GM12891 (cell line): ENCODE data around the gene LRRC72.

Source experiments
- DNase-seq: peaks from one replicate; pipeline ENCODE4 v3.0.0; 2011; ENCODE audit warnings: low spot score; ENCODE audit not compliant: insufficient read length
- FAIRE-seq: peaks from 2 replicates; lab custom pipeline; 2011; peaks lifted over from hg19 to GRCh38; lab: Jason Lieb, UNC
- PAX5 ChIP-seq: IDR thresholded peaks from 2 replicates; pipeline ENCODE4 v1.6.1; 2011; ENCODE audit warnings: low read length, moderate library complexity, mild to moderate bottlenecking; ENCODE audit not compliant: insufficient read depth, severe bottlenecking
- POLR2A ChIP-seq: IDR thresholded peaks from 2 replicates; pipeline ENCODE4 v1.6.1; 2011; ENCODE audit warnings: low read depth, low read length, control low read depth
- POLR2AphosphoS5 ChIP-seq: IDR thresholded peaks from 2 replicates; pipeline ENCODE4 v1.6.1; 2011; ENCODE audit warnings: low read depth, low read length, control low read depth
- POU2F2 ChIP-seq: IDR thresholded peaks from 2 replicates; pipeline ENCODE4 v1.6.1; 2011; ENCODE audit warnings: low read depth, mild to moderate bottlenecking, control low read depth, low read length, moderate library complexity
- SPI1 ChIP-seq: IDR thresholded peaks from 2 replicates; pipeline ENCODE4 v1.6.1; 2011; ENCODE audit warnings: low read depth, low read length, control low read depth
- TAF1 ChIP-seq: IDR thresholded peaks from 2 replicates; pipeline ENCODE4 v1.6.1; 2011; ENCODE audit warnings: low read depth, low read length, control low read depth

LRRC72 gene

DNA sequence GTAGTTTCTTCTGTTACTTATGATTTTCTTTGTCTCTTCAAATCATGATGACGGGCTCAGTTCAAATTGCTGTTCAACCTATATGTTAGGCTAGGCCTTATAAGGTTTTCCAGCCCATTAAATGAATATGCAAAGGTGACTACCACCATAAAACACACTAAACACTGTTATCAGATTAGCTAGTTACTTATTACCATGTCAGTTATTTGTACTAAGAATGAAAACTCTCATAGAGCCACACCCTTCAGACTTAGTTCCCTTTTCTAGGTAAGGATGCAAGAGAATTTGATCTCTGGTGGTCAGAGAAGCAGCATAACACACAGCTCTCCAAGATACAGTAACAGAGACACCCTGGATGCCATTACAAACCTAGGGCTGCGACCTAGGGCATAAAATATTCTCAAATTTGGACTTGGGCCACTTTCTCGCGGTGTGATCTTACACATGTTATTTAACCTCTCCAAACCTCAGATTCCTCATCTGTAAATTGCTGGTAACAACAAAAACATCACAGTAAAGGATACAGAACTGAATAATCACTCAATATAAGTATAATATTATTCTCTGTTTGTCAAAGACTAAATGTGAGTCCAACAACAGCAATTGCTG lies 83.3 kb downstream of the LRRC72 start:
- no peak for FAIRE-seq
- TF ChIP-seq SPI1 (no peak), TAF1 (no peak), POLR2A (no peak), PAX5 (no peak), POU2F2 (no peak), POLR2AphosphoS5 (no peak)

DNA sequence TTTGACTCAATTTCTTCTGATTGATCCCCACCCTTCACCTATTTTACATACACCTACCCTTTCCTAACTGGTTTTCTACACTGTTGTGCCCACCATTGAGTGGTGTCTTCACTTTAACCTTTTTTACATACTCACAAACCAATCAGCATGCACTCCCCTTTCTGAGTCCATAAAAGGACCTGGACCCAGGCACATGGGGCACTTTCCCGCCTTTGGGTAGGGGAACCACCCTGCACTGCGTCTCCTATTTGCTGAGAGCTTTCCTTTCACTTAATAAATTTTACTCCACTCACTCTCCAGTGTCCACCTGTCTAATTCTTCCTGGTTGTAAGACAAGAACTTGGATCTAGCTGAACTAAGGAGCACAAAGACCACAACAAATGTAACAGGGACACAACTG lies 85.1 kb downstream of the LRRC72 start:
- TF ChIP-seq POLR2AphosphoS5, result no peak
- TF ChIP-seq TAF1, result no peak
- no peak for TF ChIP-seq POLR2A
- TF ChIP-seq POU2F2, result no peak
- TF ChIP-seq SPI1, result no peak
- no peak for TF ChIP-seq PAX5
- DNase-seq (no peak), FAIRE-seq (no peak)

More for the DNA sequence above, 83.3 kb downstream of the LRRC72 start:
- no peak for DNase-seq

DNA sequence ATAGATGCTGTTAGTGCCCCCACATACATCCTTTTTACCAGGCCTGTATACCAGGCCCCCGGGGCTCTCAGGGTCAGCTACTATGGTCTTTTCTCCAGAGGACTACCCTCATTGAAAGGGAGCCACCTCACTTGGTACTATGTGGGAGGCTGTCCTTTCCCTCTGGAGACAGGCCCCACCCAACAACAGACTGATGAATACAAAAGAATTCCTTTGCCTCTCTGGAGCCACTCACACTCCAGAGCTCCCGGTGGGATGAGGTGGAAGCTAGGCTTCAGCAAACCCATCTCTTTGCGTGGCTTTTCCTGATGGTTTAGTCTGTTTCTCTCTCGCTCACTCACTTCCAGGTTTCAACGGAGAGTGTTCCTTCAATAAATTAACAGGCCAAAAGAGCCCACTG lies 88.6 kb downstream of the LRRC72 start:
- DNase-seq (no peak), FAIRE-seq (no peak)
- TF ChIP-seq PAX5 (no peak), POLR2A (no peak), POLR2AphosphoS5 (no peak), SPI1 (no peak)

DNA sequence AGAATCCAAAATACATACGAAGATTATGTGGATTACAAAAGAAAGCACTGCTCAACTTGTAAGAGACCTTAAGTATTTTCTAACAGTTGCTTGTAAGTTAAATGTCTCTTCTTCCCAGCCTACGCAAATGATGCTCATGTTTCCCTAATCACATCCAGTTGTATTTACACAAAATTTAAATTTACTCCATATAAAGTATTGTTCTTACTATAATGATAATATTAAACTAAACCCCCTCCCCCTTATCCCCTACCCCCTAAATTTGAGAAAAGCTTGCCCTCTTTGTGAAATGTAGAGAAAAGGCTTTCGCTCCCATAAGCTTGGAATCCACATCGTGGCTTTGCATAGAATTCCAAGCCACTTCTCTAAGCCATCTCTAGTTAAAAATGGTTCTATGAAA lies 89.5 kb downstream of the LRRC72 start:
- DNase-seq (no peak), FAIRE-seq (no peak)
- TF ChIP-seq TAF1 (no peak), PAX5 (no peak), POLR2AphosphoS5 (no peak), POU2F2 (no peak), POLR2A (no peak), SPI1 (no peak)

DNA sequence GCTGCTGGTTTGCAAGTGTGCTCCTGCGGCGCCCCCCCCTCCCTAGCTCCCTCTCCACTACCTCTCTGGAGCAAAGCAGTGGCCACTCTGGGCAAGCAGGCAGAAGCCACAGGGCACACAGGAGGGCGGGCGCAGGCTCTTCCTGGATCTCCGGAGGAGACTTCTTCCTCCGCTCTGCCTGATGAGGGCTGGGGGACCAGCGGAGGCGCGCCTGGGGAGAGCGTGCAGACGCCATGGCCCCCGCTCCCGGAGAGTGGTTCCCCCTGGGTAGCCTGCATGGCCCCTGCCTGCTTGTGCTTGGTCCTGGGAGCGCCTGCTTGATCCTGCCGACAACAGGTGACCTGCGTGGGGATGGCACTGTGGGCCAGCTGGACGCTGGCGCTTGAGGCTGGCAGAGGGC lies 89.9 kb downstream of the LRRC72 start:
- no peak for FAIRE-seq
- no peak for DNase-seq
- TF ChIP-seq POLR2AphosphoS5, result no peak
- TF ChIP-seq POLR2A, result no peak
- no peak for TF ChIP-seq PAX5
- TF ChIP-seq TAF1, result no peak
- TF ChIP-seq POU2F2, result no peak

DNA sequence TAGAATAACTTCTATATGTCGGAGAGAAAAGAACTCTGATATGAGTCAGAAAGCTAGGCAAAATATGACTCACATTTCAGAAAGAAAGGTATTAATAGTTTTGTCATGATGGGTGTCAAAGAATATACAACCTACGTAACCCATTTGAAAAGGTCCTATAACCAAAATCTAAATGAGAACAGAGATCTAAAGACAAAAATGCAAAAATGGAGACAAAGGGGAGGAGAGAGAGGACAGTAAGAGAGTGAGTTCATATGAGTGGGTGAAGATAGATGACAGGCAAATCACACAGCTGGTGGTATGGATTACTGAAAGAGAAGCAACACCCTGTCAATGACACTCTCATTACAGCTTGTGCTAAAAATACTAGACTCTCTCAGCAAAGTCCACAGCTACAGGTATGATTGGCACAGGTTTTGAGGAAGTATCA lies 93.4 kb downstream of the LRRC72 start:
- no peak for FAIRE-seq
- DNase-seq, result no peak
- TF ChIP-seq PAX5, result no peak
- TF ChIP-seq POLR2A, result no peak
- TF ChIP-seq POLR2AphosphoS5, result no peak
- no peak for TF ChIP-seq POU2F2

DNA sequence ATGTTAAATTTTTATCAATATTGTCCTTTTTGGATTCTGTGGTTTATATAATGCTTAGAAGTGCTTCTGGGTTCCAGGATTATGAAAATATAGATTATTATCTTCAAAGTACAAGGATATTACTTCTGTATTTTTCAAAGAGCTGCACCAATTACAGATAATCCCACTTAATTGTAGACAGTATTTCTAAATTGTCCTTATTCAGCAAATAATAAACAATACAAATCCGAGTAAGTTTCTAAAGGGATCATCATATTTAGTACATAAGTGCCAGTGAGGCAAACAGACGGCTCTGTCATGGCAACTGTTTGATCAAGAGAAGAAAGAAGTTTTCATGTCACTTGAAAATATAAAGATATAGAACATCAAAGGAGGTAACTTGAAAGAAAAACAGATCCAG lies 99.8 kb downstream of the LRRC72 start:
- no peak for TF ChIP-seq TAF1
- TF ChIP-seq SPI1, result no peak
- TF ChIP-seq POLR2A, result no peak
- no peak for TF ChIP-seq POLR2AphosphoS5
- TF ChIP-seq POU2F2, result no peak
- no peak for TF ChIP-seq PAX5
- FAIRE-seq, result no peak
- no peak for DNase-seq

DNA sequence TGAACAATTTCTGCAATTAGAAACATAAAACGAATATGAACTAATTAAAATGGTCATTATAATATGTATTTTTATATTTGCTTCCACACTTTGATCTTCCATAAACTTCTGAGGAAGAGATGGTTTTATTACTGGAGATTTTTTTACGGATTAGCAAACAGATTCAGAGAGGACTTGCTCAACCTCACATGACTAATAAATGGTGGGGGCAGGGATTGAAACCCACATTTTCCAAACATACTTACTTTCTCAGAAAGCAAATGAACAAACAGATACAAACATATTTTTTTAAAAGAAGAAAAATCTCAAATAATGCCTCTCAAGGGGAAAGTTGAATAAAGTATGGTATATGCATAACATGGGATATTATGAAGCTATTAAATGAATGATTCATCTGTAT lies 100.6 kb downstream of the LRRC72 start:
- DNase-seq (no peak), FAIRE-seq (no peak)
- no peak for TF ChIP-seq POU2F2
- no peak for TF ChIP-seq POLR2AphosphoS5
- no peak for TF ChIP-seq POLR2A
- TF ChIP-seq SPI1, result no peak
- no peak for TF ChIP-seq TAF1
- TF ChIP-seq PAX5, result no peak

DNA sequence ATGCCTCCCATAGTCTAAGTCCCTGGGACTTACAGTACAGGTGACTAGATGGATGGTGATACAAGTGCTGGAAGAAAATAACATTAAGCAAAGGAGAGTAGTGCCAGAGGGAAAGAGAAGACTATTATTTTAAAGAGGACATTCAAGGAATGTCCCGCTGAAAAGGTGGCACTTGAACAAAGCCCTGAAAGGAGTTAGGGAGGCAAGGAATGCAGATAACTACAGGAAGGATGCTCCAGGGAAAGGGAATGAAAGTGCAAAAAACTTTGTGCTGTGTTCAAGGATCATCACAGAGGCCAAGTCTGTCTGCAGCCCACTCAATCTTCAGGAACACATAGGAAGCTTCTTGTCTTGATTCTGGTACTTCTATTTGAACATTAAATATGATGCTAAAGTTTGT lies 104.0 kb downstream of the LRRC72 start:
- no peak for TF ChIP-seq POU2F2
- TF ChIP-seq POLR2A, result no peak
- no peak for TF ChIP-seq POLR2AphosphoS5
- TF ChIP-seq TAF1, result no peak
- TF ChIP-seq SPI1, result no peak
- TF ChIP-seq PAX5, result no peak
- FAIRE-seq (no peak), DNase-seq (no peak)
